PFSK-1 (cell line): Measurements from ENCODE around the gene RPTOR.

Experiments
- FOXP2 ChIP-seq: optimal IDR thresholded peaks from 2 replicates; pipeline ENCODE3; 2011; ENCODE audit warnings: borderline replicate concordance, control low read depth, inconsistent platforms; ENCODE audit not compliant: insufficient read depth; ENCODE audit errors: extremely low read length, extremely low read depth
- POLR2AphosphoS5 ChIP-seq: IDR thresholded peaks from 2 replicates; pipeline ENCODE4 v1.6.1; 2012; ENCODE audit warnings: low read depth, mild to moderate bottlenecking, control low read depth, low read length, moderate library complexity
- REST ChIP-seq, 2 experiments: IDR thresholded peaks; 2 replicates each; pipeline versions ENCODE4 v1.6.1 to v1.8.0; 2011 to 2012; ENCODE audit warnings: low read depth in 2 of 2, low read length in 2 of 2, control low read depth in 1 of 2, inconsistent platforms in 1 of 2, mild to moderate bottlenecking in 1 of 2, moderate library complexity in 1 of 2; ENCODE audit not compliant: insufficient read depth in 1 of 2
- SIN3A ChIP-seq: IDR thresholded peaks from 2 replicates; pipeline ENCODE4 v1.6.1; 2012; ENCODE audit warnings: mild to moderate bottlenecking, low read length, moderate library complexity, borderline replicate concordance; ENCODE audit not compliant: insufficient read depth
- TAF1 ChIP-seq: IDR thresholded peaks from 2 replicates; pipeline ENCODE4 v1.6.1; 2012; ENCODE audit warnings: low read length, control low read depth, borderline replicate concordance; ENCODE audit not compliant: insufficient read depth

GRCh38 chr17:80796430-80796861 lies 251.8 kb downstream of the RPTOR start:
- TF ChIP-seq REST (IDR thresholded peaks at IDR 0.05; ENCODE audit: insufficient read depth in 1 of 2, low read depth in 2 of 2, low read length in 2 of 2) (no peak), POLR2AphosphoS5 (no peak), TAF1 (no peak), SIN3A (no peak), FOXP2 (no peak)
